Measurements from ENCODE around the gene KCNJ6.

DNA sequence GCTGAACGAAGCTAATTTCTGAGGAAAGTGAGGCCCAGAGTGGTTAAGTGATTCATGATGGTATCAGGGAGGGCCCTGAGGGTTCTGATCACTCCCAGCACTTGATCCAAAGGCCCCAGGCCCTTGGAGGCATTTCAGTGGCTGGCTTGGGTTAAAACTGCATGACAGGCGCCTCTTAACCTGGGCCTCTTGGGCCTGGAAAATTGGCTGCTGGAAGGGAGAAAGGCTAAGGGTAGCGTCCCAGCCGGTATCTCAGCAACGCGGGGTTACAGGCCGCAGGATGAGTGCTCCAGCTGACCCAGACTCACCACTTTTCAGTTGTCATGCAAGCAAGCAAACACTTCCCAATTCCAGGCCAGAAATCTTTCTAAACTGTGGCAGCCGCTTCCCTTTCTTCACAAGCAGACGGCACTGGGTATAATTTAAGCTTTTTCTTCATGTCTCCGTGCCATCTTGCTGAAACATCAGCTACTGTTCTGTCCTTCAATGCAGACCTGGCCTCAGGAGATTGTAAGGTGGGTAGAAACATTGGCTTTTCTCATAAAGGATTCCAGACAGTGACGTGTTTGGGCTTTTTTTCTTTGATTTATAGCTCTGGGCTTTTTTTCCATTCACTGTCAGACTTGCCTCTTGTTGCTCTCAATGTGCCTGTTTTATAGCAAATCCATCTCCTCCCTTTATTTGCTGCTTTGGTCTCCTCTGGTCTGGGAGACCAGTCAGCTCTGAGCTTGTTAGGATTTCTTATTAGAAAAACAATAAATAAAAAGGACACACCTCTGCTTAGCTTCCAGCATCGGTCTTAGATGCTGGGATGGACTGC, 229.1 kb downstream of the KCNJ6 start:
- no peak for TF ChIP-seq POLR2A (IDR thresholded peaks at IDR 0.05)
- TF ChIP-seq, protein P1, sequence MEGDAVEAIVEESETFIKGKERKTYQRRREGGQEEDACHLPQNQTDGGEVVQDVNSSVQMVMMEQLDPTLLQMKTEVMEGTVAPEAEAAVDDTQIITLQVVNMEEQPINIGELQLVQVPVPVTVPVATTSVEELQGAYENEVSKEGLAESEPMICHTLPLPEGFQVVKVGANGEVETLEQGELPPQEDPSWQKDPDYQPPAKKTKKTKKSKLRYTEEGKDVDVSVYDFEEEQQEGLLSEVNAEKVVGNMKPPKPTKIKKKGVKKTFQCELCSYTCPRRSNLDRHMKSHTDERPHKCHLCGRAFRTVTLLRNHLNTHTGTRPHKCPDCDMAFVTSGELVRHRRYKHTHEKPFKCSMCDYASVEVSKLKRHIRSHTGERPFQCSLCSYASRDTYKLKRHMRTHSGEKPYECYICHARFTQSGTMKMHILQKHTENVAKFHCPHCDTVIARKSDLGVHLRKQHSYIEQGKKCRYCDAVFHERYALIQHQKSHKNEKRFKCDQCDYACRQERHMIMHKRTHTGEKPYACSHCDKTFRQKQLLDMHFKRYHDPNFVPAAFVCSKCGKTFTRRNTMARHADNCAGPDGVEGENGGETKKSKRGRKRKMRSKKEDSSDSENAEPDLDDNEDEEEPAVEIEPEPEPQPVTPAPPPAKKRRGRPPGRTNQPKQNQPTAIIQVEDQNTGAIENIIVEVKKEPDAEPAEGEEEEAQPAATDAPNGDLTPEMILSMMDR (IDR thresholded peaks at IDR 0.05): no peak
